Measurements from ENCODE around the gene SKOR2.
A peak's percentile ranks its signal among the peaks of the same experiment; 100 is the strongest.

SKOR2 gene

DNA sequence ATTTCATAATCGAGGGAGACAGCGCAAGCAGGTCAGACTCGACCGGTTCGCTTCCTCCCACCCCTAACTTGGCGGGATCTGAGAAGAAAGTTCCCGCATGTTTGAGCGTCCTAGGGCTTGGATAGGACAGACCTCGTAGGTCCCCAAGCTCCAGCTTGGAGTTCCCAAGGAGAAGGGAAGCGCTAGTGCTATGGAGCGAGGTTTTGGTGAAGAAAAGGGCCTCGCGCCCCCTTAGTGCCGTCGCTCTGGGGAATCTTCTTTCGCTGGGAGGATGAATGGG, 11.6 kb upstream of the SKOR2 start:
- DNase-seq (ENCODE audit: low spot score) = no peak
- TF ChIP-seq, protein P1, sequence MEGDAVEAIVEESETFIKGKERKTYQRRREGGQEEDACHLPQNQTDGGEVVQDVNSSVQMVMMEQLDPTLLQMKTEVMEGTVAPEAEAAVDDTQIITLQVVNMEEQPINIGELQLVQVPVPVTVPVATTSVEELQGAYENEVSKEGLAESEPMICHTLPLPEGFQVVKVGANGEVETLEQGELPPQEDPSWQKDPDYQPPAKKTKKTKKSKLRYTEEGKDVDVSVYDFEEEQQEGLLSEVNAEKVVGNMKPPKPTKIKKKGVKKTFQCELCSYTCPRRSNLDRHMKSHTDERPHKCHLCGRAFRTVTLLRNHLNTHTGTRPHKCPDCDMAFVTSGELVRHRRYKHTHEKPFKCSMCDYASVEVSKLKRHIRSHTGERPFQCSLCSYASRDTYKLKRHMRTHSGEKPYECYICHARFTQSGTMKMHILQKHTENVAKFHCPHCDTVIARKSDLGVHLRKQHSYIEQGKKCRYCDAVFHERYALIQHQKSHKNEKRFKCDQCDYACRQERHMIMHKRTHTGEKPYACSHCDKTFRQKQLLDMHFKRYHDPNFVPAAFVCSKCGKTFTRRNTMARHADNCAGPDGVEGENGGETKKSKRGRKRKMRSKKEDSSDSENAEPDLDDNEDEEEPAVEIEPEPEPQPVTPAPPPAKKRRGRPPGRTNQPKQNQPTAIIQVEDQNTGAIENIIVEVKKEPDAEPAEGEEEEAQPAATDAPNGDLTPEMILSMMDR (IDR thresholded peaks at IDR 0.05; ENCODE audit: extremely low read depth, missing control alignments) = no peak

DNA sequence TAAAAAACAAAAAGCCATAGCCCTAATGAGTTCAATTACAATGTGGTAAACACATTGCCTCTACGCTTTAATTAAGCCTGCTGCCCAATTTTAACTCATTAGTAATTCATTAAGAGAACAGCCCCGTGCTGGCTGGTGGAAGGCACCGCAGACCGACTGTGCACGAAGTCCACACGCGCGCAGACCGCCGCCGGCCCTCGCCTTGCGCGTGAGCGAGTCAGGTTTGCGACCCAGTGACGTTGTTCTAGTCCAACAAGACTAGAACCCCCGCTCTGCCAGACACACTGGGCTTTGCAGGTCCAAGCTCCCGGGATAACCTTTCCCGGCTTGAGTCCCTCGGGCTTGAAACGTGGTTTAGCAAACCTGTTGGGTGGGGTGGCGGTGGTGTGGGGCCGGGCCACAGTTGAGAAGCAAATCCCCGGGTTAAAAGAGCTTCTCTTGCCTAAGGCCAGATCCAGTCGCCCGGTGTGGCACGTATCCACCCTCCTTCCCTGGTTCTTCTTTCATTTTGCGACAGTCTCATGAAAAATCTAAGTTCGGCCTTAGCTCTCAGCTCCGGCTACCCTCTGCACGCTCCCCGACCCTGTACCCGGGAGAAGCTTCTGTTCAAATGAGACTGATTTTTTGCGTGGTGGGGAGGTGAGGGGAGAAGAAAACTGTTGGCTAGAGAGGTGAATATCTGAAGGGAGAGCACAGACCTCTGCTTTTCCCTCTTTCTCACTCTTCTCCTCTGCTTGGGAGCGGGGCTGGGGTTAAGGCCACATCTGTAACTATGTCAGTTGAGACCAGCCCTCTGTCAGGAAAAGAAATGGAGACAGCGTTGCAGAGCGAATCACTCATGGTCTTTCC, 11.1 kb upstream of the SKOR2 start:
- TF ChIP-seq, protein P1 (IDR thresholded peaks at IDR 0.05; ENCODE audit: extremely low read depth, missing control alignments) = no peak
- no peak for DNase-seq (ENCODE audit: low spot score)

DNA sequence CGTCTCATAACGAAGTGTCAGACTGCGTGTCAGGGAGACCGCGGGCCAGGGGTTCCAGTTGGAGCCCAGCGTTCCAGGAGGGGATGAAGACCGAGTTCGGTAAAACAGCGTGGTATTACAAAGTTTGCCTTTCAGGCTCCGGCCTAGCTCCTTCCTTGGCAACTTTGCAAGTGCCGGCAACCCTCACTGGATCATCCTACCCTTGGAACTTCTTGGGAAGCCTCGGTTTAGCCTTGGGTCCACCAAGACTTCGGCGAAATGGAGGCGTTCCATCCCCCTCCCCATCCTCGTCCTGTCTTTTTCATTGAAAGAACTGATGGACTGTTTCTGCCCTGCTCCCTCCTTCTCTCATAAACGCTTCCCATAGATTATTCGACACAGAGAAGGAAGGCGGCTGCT, 10.4 kb upstream of the SKOR2 start:
- TF ChIP-seq, protein P1 (IDR thresholded peaks at IDR 0.05; ENCODE audit: extremely low read depth, missing control alignments) = no peak
- no peak for DNase-seq (ENCODE audit: low spot score)

DNA sequence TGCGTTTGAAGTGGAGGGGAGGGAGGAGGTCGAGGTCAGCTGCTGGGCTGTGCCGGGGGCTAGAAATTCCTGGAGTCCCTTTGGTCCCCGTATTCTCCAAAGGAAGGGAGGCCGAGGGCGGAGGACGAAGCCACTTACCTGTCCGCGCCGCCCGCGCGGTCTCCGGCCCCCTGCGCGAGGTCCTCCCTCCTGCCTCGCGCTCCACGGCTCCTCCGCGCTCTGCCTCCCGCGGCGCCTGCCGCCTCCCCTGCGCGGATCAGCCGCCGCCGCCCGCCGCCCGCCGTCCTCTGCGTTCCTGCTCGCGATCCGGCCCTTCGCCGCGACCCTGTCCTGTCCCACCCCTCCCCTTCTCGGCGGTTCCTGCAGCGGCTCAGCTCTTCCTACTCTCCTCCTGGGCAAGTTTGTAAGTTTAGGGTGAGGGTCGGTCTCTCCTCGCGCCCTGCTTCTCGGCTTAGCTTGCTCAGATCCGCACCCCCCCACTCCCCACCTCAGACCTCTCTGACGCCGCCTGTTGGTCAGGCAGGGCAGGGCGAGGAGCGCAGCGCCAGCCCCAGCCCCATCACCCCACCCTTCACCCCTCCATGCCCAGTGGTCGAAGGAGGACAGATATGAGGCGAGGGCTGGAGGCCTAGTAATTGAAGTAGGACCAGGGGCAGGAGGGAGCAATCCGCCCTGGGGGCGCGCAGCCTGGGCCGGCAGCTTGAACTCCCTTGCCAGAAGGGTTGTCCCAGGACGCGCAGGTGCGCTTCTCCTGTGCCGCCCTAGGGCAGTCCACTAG, 9.7 kb upstream of the SKOR2 start:
- DNase-seq (ENCODE audit: low spot score) = no peak
- TF ChIP-seq, protein P1 (IDR thresholded peaks at IDR 0.05; ENCODE audit: extremely low read depth, missing control alignments) = no peak

DNA sequence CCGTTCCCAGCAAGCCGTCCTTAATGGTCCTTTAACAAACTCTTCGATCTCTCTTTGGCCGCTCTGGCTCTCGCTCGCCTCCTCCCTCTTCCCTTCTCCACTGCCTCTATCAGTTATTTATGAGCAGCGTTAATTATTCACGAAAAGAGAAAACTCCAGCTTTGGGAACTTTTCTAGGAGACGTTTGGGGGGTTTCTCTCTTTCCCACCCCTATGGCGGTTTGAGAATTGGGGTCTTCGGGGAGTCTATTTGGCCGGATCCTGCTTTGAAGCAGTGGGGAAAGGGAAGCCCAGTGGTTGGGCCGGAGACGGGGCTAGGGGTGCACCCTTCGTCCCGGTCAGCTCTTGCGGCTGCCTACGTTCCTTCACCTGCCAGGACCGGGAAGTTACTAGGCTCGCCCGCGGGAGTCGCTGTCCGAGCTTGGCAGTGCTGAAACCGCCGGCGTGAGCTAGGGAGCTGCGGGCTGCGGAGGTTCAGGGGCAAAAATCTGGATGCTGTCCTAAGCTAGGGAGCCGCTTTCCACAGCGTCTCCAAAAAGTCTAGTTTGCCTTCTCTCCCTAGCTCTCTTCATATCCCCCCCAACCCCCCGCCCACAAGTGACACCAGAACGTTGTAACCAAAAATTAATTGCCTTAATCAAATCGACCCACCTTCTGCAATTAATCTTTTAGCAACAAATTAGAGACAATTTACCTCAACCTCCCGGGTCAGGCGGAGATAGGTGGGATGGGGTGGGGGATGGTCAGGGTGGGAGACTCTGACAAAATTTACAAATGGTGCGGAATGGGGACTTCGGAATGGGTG, 8.9 kb upstream of the SKOR2 start:
- TF ChIP-seq, protein P1 (IDR thresholded peaks at IDR 0.05; ENCODE audit: extremely low read depth, missing control alignments) = no peak
- peak; percentile 72 for DNase-seq (ENCODE audit: low spot score)

DNA sequence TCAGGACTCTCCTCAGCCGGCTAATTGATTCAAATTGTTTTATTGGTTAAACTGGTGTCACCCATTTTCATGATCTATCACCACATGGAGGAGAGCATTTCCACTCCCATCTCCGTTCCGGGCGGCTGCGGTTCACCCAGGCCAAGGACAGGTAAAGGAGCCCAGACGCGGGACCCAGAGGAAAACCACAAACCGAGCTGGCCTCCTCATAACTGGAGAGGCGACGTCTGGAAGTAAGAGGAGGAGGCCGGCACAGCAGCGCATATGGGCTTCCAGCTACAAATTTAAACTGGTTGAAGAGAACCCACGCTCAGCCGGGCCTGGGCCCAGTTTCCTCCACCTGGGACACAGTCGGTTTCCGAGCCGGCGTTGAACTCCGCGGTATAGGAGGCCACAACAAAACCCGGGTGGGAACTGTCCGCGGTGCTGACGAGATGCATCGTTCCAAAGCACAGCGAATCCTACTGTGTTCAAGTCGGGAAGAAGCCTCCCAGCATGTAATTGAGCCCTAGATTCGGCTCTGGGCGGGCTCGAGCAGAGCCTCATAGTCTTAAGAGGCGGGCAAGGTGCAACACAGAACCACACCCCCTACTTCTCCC, 3.0 kb upstream of the SKOR2 start:
- TF ChIP-seq, protein P1 (IDR thresholded peaks at IDR 0.05; ENCODE audit: extremely low read depth, missing control alignments) = no peak
- DNase-seq (ENCODE audit: low spot score) = peak; percentile 48
